HG02840 (cell line): ENCODE results near the gene ESYT1.
A peak's percentile ranks its signal among the peaks of the same experiment; 100 is the strongest.

Experiments used
- ATAC-seq: cut with Tn5 transposase; IDR thresholded peaks from one replicate; pipeline ENCODE4 v1.9.1; 2021; ENCODE audit warnings: mild to moderate bottlenecking, moderate library complexity, moderate number of reproducible peaks; ENCODE audit not compliant: unreplicated experiment, low FRiP score

Gene ESYT1, protein sequence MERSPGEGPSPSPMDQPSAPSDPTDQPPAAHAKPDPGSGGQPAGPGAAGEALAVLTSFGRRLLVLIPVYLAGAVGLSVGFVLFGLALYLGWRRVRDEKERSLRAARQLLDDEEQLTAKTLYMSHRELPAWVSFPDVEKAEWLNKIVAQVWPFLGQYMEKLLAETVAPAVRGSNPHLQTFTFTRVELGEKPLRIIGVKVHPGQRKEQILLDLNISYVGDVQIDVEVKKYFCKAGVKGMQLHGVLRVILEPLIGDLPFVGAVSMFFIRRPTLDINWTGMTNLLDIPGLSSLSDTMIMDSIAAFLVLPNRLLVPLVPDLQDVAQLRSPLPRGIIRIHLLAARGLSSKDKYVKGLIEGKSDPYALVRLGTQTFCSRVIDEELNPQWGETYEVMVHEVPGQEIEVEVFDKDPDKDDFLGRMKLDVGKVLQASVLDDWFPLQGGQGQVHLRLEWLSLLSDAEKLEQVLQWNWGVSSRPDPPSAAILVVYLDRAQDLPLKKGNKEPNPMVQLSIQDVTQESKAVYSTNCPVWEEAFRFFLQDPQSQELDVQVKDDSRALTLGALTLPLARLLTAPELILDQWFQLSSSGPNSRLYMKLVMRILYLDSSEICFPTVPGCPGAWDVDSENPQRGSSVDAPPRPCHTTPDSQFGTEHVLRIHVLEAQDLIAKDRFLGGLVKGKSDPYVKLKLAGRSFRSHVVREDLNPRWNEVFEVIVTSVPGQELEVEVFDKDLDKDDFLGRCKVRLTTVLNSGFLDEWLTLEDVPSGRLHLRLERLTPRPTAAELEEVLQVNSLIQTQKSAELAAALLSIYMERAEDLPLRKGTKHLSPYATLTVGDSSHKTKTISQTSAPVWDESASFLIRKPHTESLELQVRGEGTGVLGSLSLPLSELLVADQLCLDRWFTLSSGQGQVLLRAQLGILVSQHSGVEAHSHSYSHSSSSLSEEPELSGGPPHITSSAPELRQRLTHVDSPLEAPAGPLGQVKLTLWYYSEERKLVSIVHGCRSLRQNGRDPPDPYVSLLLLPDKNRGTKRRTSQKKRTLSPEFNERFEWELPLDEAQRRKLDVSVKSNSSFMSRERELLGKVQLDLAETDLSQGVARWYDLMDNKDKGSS

DNA sequence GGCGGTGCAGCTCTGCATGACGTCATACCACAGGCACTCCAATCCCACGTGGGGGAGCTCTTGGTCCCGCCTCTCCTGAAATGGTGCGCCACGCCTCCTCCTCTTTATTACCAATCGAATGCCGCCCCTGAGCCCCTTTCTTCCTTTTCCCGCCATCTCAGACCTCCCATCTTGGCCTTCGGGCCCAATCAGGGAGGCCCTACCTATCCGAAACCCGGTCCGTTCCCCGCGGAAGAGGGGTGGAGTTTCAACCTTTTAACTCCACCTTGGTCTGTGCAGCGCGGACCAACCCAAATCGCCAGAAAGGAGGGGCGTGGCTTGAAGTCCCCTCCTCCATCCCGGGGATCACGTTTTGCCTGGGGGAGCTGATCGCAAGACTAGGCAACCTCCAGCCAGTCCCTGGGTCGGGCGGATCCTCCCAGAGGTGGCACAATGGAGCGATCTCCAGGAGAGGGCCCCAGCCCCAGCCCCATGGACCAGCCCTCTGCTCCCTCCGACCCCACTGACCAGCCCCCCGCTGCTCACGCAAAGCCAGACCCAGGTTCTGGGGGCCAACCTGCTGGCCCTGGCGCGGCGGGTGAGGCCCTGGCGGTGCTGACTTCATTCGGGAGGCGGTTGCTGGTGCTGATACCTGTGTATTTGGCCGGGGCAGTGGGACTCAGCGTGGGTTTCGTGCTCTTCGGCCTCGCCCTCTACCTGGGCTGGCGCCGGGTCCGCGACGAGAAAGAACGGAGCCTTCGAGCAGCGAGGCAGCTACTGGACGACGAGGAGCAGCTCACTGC, at the start of gene ESYT1:
ESYT1 (plus strand) TSS at position 380 of the 782 bp plus-strand sequence; CDS start at position 433, 53 bp downstream.
- ATAC-seq: peak; percentile 88

DNA sequence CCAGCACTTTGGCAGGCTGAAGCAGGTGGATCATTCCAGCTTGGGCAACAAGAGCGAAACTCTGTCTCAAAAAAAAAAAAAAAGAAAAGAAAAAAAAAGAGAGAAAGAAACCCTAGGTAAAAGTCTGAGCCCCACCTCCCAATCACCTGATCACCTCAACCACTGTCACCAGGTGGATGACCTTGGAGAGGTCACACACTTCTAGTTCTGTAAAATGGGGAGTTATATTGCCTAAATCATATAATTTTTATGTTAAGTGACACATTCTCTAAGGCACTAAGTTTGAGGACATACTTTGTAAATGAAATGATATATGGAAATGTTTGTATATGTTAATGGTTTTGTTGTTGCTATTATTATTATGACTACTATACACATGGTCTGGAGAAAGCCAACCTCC, 49.6 kb upstream of the ESYT1 start:
- no peak for ATAC-seq

DNA sequence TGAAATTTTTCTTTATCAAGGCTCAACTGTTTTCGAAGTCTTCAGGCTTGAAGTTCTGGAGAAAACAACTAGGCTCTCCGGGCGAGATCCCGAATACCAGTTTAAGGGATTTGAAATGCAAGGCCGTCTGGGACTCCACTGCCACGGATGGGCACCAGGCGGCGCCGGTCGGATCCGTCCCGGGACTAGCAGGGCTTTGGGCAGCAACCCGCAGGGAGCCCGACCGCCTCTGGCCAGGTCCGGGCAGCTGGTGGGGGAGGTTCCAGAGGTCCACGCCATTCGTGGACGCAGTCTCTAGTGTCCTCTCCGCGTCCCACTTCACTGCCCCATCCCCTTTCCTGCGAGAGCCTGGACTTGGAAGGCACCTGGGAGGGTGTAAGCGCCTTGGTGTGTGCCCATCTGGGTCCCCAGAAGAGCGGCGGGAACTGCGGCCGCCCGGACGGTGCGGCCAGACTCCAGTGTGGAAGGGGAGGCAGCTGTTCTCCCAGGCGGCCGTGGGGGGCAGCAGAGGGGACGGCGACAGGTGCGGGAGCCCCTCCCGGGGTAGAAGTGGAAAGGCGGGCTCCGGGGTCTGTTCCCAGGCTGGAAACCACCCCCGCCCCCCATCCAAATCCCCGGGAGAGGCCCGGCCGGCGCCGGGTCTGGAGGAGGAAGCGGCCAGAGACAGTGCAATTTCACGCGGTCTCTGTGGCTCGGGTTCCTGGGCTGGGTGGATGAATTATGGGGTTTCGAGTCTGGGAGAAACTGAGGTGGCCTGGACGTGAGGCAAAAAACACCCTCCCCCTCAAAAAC, 48.9 kb upstream of the ESYT1 start:
- ATAC-seq: no peak

DNA sequence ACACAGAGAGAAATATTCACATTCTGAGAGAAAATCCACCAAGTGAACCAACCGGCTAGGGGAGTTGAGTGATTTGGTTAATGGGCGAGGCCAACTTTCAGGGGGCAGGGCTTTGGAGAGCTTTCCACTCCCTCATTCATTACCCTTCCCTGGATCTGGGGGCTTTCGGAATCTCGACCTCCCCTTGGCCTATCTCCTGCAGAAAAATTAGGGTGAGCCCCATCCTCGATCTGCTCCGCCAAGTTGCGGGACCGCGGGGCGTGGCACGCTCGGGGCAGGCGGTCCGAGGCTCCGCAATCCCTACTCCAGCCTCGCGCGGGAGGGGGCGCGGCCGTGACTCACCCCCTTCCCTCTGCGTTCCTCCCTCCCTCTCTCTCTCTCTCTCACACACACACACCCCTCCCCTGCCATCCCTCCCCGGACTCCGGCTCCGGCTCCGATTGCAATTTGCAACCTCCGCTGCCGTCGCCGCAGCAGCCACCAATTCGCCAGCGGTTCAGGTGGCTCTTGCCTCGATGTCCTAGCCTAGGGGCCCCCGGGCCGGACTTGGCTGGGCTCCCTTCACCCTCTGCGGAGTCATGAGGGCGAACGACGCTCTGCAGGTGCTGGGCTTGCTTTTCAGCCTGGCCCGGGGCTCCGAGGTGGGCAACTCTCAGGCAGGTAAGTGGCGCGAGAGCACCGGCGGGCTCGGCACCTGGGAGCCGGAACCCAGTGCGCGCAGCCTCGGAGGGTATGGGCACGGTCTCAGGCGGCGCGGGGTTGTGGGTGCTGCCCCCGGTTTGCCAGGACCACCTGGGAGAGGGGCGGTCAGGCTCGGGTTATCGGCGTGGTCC, 48.1 kb upstream of the ESYT1 start, which contains the start of gene ERBB3:
ERBB3 (plus strand) TSS at position 443 of the 833 bp plus-strand sequence; CDS start at position 579, 136 bp downstream.
- no peak for ATAC-seq

DNA sequence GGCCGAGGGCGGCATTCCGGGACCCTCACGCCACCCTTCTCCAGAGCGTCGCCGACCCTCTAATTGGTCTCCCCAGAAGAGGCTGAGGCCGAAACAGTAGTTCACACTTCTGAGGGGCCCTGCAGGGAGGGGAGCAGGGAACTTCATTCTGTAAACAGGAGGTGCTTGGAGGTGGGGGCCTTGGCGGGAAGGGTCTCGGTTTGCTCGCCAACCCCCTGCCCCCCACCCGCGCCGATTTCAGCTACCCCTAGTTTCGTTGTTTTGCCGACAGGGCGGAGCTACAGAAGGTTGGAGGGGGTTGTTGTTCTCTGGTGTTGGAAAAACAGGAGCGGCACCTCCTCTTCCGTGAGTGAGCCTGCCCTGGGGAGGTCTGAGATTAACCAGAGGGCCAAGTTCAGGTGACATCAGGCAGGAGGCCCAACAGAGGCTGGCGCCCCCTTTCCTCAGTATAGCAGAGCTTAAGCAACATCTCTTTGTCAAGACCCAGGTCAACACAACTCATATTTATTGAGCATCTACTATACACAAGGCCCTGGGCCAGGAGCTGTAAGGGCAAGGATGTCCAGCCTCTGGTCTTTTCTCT, 47.4 kb upstream of the ESYT1 start:
- ATAC-seq: no peak

DNA sequence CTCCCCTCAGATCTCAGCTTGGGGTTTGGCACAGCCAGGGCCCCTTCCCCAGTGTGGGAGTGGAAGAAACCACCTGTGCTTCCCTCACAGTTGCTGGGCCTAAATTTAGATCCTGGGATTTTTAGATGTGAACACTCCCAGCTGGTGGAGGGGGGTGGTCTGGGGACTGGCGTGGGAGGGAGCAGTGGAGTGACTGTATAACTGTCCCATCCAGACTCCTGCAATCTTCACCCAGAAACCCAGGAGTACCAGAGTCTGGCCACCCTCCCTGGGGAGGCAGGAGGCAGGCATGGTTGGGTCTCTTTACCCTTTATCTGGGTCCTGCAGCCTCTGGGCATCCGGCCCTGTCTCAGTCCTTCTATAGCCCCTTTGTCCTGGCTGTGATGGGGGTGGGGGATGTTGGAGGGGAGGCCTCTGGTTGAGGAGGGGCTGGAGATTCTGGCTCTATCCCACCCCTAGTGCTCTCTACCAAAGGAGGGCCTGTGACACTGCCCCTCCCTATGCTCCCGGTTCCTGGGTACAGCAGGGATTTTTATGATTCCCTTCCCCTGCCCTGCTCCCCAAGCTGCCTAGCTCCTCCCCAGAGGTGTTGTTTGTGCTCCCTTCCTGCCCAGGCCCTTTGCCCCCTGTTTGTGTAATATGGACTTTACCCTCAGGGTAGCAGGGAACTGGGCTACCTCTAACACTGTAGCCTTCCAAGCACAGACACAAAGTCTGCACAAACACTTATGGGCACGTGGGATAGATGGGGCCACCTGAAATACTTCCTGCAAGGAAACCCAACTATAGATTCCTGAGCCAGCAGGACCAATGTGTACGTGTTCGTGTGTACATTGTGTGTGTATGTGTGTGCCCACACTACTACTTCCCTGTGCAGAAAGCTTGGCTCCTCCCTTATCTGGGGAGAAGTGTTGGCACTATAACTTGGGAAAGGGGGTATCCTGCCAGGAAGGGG, 46.4 kb upstream of the ESYT1 start:
- ATAC-seq: no peak

DNA sequence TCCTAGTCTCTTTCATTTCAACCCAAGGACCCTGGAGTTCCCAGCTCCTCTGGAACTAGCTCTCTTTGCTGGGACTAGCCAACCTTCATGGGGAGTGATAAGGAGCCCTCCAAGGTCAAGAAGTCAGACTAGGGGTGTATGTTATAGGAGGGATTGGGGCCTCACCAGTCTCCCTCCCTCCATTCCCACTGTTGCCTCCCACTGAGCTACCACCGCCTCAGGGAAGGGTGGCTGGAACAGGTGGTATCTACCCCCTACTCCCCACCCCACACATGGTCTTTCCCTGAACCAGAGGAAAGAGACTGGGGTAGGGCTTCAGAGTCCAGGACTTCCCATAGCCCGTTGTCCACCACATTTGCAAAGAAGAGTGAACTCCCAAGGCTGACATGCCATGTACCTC, 45.7 kb upstream of the ESYT1 start:
- ATAC-seq: no peak

DNA sequence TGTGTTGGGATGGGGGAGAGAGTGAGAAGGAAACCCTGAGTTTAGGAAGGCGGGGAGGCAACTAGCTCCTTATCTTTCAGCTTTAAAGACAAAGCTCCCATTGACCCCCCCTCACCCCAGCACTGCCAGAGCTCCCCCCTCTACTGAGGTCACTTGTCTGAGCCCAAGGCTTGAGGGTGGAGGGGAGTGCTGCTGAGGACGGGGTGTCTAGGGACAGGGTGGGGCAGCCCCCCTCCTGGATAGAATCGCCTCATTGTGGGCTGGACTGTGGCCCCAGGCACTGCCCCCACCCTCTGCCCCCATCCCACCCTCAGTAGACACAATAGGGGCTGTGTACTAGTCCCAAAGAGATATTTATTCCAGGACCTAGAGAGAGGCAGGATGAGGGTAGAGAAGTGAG, 45.1 kb upstream of the ESYT1 start:
- ATAC-seq: no peak

DNA sequence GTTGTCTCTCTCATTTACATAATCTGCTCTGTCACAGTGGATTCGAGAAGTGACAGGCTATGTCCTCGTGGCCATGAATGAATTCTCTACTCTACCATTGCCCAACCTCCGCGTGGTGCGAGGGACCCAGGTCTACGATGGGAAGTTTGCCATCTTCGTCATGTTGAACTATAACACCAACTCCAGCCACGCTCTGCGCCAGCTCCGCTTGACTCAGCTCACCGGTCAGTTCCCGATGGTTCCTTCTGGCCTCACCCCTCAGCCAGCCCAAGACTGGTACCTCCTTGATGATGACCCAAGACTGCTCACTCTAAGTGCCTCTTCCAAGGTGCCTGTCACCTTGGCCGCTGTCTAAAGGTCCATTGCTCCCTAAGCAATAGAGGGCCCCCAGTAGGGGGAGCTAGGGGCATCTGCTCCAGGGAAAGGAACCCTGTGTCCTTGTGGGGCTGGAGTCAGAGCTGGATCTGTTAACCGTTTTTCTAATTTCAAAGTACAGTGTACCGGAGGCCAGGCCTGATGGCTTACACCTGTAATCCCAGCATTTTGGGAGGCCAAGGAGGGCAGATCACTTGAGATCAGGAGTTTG, 43.0 kb upstream of the ESYT1 start:
- ATAC-seq: no peak

DNA sequence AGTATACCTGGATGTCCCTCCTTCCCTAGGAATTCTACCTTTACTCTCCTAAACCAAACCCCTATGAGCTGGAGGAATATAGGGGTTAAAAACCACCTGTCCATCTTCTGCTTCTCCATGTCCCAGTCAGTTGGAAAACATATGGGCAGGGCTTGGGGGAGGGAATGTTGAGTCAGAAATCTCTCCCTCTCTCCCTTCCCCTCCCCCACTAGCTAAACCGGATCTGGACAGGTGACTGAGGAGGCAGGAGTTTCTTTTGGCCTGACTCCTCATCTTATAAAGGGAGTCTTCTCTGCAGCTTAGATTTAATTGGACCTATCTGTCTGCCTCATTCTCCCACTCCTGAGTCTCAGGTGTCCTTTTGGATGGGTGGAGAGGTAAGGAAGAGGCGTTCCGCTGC, 42.0 kb upstream of the ESYT1 start:
- ATAC-seq: no peak

DNA sequence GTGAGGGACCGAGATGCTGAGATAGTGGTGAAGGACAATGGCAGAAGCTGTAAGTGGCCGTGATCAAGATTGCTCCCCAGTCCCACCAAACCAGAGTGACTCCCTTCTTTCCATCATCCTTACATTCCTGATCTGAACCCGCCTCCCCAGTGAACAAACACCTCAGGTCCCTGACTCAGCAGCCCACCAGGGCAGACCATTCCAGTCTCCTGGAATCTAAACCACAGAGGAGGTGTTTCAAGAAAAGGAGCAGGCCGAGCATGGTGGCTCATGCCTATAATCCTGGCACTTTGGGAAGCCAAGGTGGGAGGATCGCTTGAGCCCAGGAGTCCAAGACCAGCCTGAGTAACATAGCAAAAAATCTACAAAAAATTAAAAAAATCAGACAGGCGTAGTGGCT, 41.5 kb upstream of the ESYT1 start:
- ATAC-seq: no peak

DNA sequence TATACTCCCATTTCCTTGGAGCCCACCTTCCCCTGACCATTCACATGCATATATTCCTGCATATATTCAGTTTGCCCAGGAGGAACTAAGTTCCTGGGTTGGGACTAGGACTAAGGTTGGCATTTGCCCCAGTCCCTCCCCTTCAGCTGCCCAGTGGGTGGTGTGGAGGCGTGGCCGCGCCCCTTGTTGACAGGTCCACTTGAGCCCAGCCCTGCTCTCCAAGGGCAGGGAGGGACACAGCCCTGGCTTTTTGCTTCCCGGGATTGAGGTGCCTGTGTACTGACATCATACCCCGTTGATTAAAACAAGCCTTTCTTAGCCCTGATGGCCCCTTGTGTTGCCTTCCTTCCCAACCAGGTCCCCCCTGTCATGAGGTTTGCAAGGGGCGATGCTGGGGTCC, 40.8 kb upstream of the ESYT1 start:
- no peak for ATAC-seq

DNA sequence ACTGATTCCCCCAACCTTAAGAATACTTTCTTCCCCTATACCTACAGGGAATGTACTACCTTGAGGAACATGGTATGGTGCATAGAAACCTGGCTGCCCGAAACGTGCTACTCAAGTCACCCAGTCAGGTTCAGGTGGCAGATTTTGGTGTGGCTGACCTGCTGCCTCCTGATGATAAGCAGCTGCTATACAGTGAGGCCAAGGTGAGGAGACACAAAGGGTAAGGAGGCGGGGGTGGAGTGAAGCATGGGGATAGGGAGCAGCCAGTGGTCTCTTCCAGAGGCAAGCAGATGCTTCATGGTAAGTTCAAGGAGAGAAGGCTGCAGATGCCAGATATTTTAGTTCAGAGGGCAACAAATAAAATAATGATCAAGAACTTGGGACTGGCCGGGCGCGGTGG, 30.3 kb upstream of the ESYT1 start:
- no peak for ATAC-seq

DNA sequence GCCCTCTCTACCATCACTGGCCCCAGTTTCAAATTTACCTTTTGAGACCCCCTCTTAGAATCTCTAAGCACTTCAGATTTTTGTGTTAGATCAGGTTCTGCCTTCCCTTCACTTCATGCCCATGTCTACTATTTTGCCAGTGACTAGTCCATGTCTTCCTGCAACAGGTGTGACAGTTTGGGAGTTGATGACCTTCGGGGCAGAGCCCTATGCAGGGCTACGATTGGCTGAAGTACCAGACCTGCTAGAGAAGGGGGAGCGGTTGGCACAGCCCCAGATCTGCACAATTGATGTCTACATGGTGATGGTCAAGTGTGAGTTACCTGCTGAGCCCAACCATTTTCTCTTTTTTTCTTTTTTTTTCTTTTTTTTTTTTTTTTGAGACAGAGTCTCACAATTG, 29.5 kb upstream of the ESYT1 start:
- no peak for ATAC-seq

DNA sequence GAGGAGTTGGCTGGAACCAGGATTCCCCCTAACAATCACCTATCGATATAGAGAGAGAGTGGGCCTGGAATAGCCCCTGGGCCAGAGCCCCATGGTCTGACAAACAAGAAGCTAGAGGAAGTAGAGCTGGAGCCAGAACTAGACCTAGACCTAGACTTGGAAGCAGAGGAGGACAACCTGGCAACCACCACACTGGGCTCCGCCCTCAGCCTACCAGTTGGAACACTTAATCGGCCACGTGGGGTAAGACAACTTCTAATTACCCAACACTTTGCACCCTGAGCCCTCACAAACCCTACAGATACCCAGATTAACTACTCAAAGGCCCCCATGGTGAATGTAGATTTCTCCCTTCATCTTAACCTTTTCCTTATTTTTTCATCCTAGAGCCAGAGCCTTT, 28.3 kb upstream of the ESYT1 start:
- no peak for ATAC-seq

DNA sequence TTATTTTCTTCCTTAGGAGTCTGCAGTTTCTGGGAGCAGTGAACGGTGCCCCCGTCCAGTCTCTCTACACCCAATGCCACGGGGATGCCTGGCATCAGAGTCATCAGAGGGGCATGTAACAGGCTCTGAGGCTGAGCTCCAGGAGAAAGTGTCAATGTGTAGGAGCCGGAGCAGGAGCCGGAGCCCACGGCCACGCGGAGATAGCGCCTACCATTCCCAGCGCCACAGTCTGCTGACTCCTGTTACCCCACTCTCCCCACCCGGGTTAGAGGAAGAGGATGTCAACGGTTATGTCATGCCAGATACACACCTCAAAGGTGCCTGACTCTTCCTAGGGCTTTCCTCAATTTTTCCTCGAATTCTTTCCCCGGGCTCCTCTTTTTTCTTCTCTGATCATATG, 27.0 kb upstream of the ESYT1 start:
- no peak for ATAC-seq

DNA sequence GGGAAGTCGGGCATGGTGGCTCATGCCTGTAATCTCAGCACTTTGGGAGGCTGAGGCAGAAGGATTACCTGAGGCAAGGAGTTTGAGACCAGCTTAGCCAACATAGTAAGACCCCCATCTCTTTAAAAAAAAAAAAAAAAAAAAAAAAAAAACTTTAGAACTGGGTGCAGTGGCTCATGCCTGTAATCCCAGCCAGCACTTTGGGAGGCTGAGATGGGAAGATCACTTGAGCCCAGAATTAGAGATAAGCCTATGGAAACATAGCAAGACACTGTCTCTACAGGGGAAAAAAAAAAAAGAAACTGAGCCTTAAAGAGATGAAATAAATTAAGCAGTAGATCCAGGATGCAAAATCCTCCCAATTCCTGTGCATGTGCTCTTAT, 25.4 kb upstream of the ESYT1 start:
- ATAC-seq: no peak
